ENCODE measurements around the gene MON2. TPM values are rescaled to one million over a fixed set of nuclear protein-coding genes. Genes with fewer than 3 reads are reported as not detected.
"Not testable (repeated sequence)": the region's sequence is repeated elsewhere in the genome, so short reads cannot be mapped to it uniquely, and the experiment has no call there.

MON2 gene
- polyA plus RNA-seq, 2 donors: 10.4 to 10.5 TPM

- Histone ChIP-seq H3K27me3 (ENCODE audit: control insufficient read depth in 1 of 2, insufficient read depth in 2 of 2, low read length in 2 of 2) (no peaks in the 10 kb centered on the region), H3K4me3 (ENCODE audit: low read depth in 1 of 2, low read length in 2 of 2) (no peak overlapping the region), H3K9me3 (ENCODE audit: control insufficient read depth in 2 of 2, insufficient read depth in 1 of 2, low read depth in 1 of 2, low read length in 1 of 2) (no peaks in the 10 kb centered on the region), H3K36me3 (ENCODE audit: control insufficient read depth in 2 of 2, insufficient read depth in 2 of 2, low read length in 1 of 2) (peaks cover 0 to 2% of the 10 kb centered on the region in 2 donors), H3K4me1 (ENCODE audit: control insufficient read depth in 2 of 2, insufficient read depth in 2 of 2, low read length in 1 of 2) (peaks cover 0 to 3% of the 10 kb centered on the region in 2 donors), H3K27ac (ENCODE audit: low read depth in 2 of 2, low read length in 1 of 2) (no peak overlapping the region)
- WGBS, 2 donors: 80 to 86% methylated on average over 4 of the region's 4 CpGs
Observed at GRCh38 chr12:62471734-62472133, 5.1 kb downstream of the MON2 start.

- 71 to 72% methylated on average over 3 of the region's 3 CpGs for WGBS, 2 donors
- no peaks in the 10 kb centered on the region for H3K9me3 ChIP-seq (ENCODE audit: control insufficient read depth in 2 of 2, insufficient read depth in 1 of 2, low read depth in 1 of 2, low read length in 1 of 2)
- H3K4me1 ChIP-seq (ENCODE audit: control insufficient read depth in 2 of 2, insufficient read depth in 2 of 2, low read length in 1 of 2): peaks cover 0 to 3% of the 10 kb centered on the region in 2 donors
Observed at GRCh38 chr12:62472472-62472871, 5.8 kb downstream of the MON2 start.

GRCh38 chr12:62481843-62482540 lies 15.4 kb downstream of the MON2 start:
- no peaks in the 10 kb centered on the region for H3K9me3 ChIP-seq (ENCODE audit: control insufficient read depth in 2 of 2, insufficient read depth in 1 of 2, low read depth in 1 of 2, low read length in 1 of 2)

More at GRCh38 chr12:62472472-62472871, 5.8 kb downstream of the MON2 start:
- no peak overlapping the region for H3K27ac ChIP-seq (ENCODE audit: low read depth in 2 of 2, low read length in 1 of 2)
- no peaks in the 10 kb centered on the region for H3K27me3 ChIP-seq (ENCODE audit: control insufficient read depth in 1 of 2, insufficient read depth in 2 of 2, low read length in 2 of 2)
- peaks cover 0 to 4% of the 10 kb centered on the region in 2 donors for H3K36me3 ChIP-seq (ENCODE audit: control insufficient read depth in 2 of 2, insufficient read depth in 2 of 2, low read length in 1 of 2)
- H3K4me3 ChIP-seq (ENCODE audit: low read depth in 1 of 2, low read length in 2 of 2): no peak overlapping the region

GRCh38 chr12:62482769-62483168 lies 16.1 kb downstream of the MON2 start:
- Histone ChIP-seq H3K9me3 (ENCODE audit: control insufficient read depth in 2 of 2, insufficient read depth in 1 of 2, low read depth in 1 of 2, low read length in 1 of 2) (no peaks in the 10 kb centered on the region), H3K27me3 (ENCODE audit: control insufficient read depth in 1 of 2, insufficient read depth in 2 of 2, low read length in 2 of 2) (no peaks in the 10 kb centered on the region)
- 99 to 100% methylated on average over 3 of the region's 3 CpGs for WGBS, 2 donors

More at GRCh38 chr12:62481843-62482540, 15.4 kb downstream of the MON2 start:
- Histone ChIP-seq H3K4me1 (ENCODE audit: control insufficient read depth in 2 of 2, insufficient read depth in 2 of 2, low read length in 1 of 2) (peaks cover 0 to 3% of the 10 kb centered on the region in 2 donors), H3K4me3 (ENCODE audit: low read depth in 1 of 2, low read length in 2 of 2) (no peak overlapping the region), H3K27ac (ENCODE audit: low read depth in 2 of 2, low read length in 1 of 2) (no peak overlapping the region), H3K27me3 (ENCODE audit: control insufficient read depth in 1 of 2, insufficient read depth in 2 of 2, low read length in 2 of 2) (no peaks in the 10 kb centered on the region), H3K36me3 (ENCODE audit: control insufficient read depth in 2 of 2, insufficient read depth in 2 of 2, low read length in 1 of 2) (peaks cover 2 to 5% of the 10 kb centered on the region in 2 donors)
- 71 to 81% methylated on average over 4 of the region's 4 CpGs for WGBS, 2 donors

GRCh38 chr12:62484233-62484632 lies 17.6 kb downstream of the MON2 start:
- no peaks in the 10 kb centered on the region for H3K27me3 ChIP-seq (ENCODE audit: control insufficient read depth in 1 of 2, insufficient read depth in 2 of 2, low read length in 2 of 2)
- 75 to 78% methylated on average over 2 of the region's 2 CpGs for WGBS, 2 donors
- no peak overlapping the region for H3K4me3 ChIP-seq (ENCODE audit: low read depth in 1 of 2, low read length in 2 of 2)
- H3K9me3 ChIP-seq (ENCODE audit: control insufficient read depth in 2 of 2, insufficient read depth in 1 of 2, low read depth in 1 of 2, low read length in 1 of 2): no peaks in the 10 kb centered on the region
- H3K4me1 ChIP-seq (ENCODE audit: control insufficient read depth in 2 of 2, insufficient read depth in 2 of 2, low read length in 1 of 2): peaks cover 0 to 3% of the 10 kb centered on the region in 2 donors
- no peak overlapping the region for H3K27ac ChIP-seq (ENCODE audit: low read depth in 2 of 2, low read length in 1 of 2)
- H3K36me3 ChIP-seq (ENCODE audit: control insufficient read depth in 2 of 2, insufficient read depth in 2 of 2, low read length in 1 of 2): peaks cover 0 to 2% of the 10 kb centered on the region in 2 donors

More at GRCh38 chr12:62482769-62483168, 16.1 kb downstream of the MON2 start:
- H3K27ac ChIP-seq (ENCODE audit: low read depth in 2 of 2, low read length in 1 of 2): no peak overlapping the region
- no peak overlapping the region for H3K4me3 ChIP-seq (ENCODE audit: low read depth in 1 of 2, low read length in 2 of 2)
- H3K4me1 ChIP-seq (ENCODE audit: control insufficient read depth in 2 of 2, insufficient read depth in 2 of 2, low read length in 1 of 2): peaks cover 0 to 3% of the 10 kb centered on the region in 2 donors
- peaks cover under 1 to 2% of the 10 kb centered on the region in 2 donors for H3K36me3 ChIP-seq (ENCODE audit: control insufficient read depth in 2 of 2, insufficient read depth in 2 of 2, low read length in 1 of 2)

GRCh38 chr12:62505786-62506185 lies 39.2 kb downstream of the MON2 start:
- H3K9me3 ChIP-seq (ENCODE audit: control insufficient read depth in 2 of 2, insufficient read depth in 1 of 2, low read depth in 1 of 2, low read length in 1 of 2): no peaks in the 10 kb centered on the region
- H3K27me3 ChIP-seq (ENCODE audit: control insufficient read depth in 1 of 2, insufficient read depth in 2 of 2, low read length in 2 of 2): no peaks in the 10 kb centered on the region
- peaks cover 0 to 2% of the 10 kb centered on the region in 2 donors for H3K36me3 ChIP-seq (ENCODE audit: control insufficient read depth in 2 of 2, insufficient read depth in 2 of 2, low read length in 1 of 2)
- no peaks in the 10 kb centered on the region for H3K4me1 ChIP-seq (ENCODE audit: control insufficient read depth in 2 of 2, insufficient read depth in 2 of 2, low read length in 1 of 2)
- 92 to 95% methylated on average over 3 of the region's 3 CpGs for WGBS, 2 donors
- H3K4me3 ChIP-seq (ENCODE audit: low read depth in 1 of 2, low read length in 2 of 2): no peak overlapping the region
- H3K27ac ChIP-seq (ENCODE audit: low read depth in 2 of 2, low read length in 1 of 2): no peak overlapping the region

GRCh38 chr12:62512901-62513300 lies 46.3 kb downstream of the MON2 start:
- H3K36me3 ChIP-seq (ENCODE audit: control insufficient read depth in 2 of 2, insufficient read depth in 2 of 2, low read length in 1 of 2): no peaks in the 10 kb centered on the region
- no peaks in the 10 kb centered on the region for H3K27me3 ChIP-seq (ENCODE audit: control insufficient read depth in 1 of 2, insufficient read depth in 2 of 2, low read length in 2 of 2)
- H3K9me3 ChIP-seq (ENCODE audit: control insufficient read depth in 2 of 2, insufficient read depth in 1 of 2, low read depth in 1 of 2, low read length in 1 of 2): no peaks in the 10 kb centered on the region
- H3K27ac ChIP-seq (ENCODE audit: low read depth in 2 of 2, low read length in 1 of 2): no peak overlapping the region
- 96 to 97% methylated on average over 5 of the region's 5 CpGs for WGBS, 2 donors
- no peaks in the 10 kb centered on the region for H3K4me1 ChIP-seq (ENCODE audit: control insufficient read depth in 2 of 2, insufficient read depth in 2 of 2, low read length in 1 of 2)
- no peak overlapping the region for H3K4me3 ChIP-seq (ENCODE audit: low read depth in 1 of 2, low read length in 2 of 2)

GRCh38 chr12:62514080-62514479 lies 47.5 kb downstream of the MON2 start:
- not testable (repeated sequence) for H3K27ac ChIP-seq (ENCODE audit: low read depth in 2 of 2, low read length in 1 of 2); H3K4me1 ChIP-seq (ENCODE audit: control insufficient read depth in 2 of 2, insufficient read depth in 2 of 2, low read length in 1 of 2); H3K9me3 ChIP-seq (ENCODE audit: control insufficient read depth in 2 of 2, insufficient read depth in 1 of 2, low read depth in 1 of 2, low read length in 1 of 2); H3K27me3 ChIP-seq (ENCODE audit: control insufficient read depth in 1 of 2, insufficient read depth in 2 of 2, low read length in 2 of 2); H3K4me3 ChIP-seq (ENCODE audit: low read depth in 1 of 2, low read length in 2 of 2); H3K36me3 ChIP-seq (ENCODE audit: control insufficient read depth in 2 of 2, insufficient read depth in 2 of 2, low read length in 1 of 2)
- 97 to 99% methylated on average over 3 of the region's 3 CpGs for WGBS, 2 donors

- no peaks in the 10 kb centered on the region for H3K27me3 ChIP-seq (ENCODE audit: control insufficient read depth in 1 of 2, insufficient read depth in 2 of 2, low read length in 2 of 2)
- peaks cover 0 to 2% of the 10 kb centered on the region in 2 donors for H3K36me3 ChIP-seq (ENCODE audit: control insufficient read depth in 2 of 2, insufficient read depth in 2 of 2, low read length in 1 of 2)
- H3K27ac ChIP-seq (ENCODE audit: low read depth in 2 of 2, low read length in 1 of 2): no peak overlapping the region
- no peaks in the 10 kb centered on the region for H3K4me1 ChIP-seq (ENCODE audit: control insufficient read depth in 2 of 2, insufficient read depth in 2 of 2, low read length in 1 of 2)
- no peaks in the 10 kb centered on the region for H3K9me3 ChIP-seq (ENCODE audit: control insufficient read depth in 2 of 2, insufficient read depth in 1 of 2, low read depth in 1 of 2, low read length in 1 of 2)
- no peak overlapping the region for H3K4me3 ChIP-seq (ENCODE audit: low read depth in 1 of 2, low read length in 2 of 2)
Observed at GRCh38 chr12:62516927-62517326, 50.3 kb downstream of the MON2 start.

GRCh38 chr12:62517887-62518286 lies 51.3 kb downstream of the MON2 start:
- no peaks in the 10 kb centered on the region for H3K4me1 ChIP-seq (ENCODE audit: control insufficient read depth in 2 of 2, insufficient read depth in 2 of 2, low read length in 1 of 2)
- H3K4me3 ChIP-seq (ENCODE audit: low read depth in 1 of 2, low read length in 2 of 2): no peak overlapping the region
- H3K27me3 ChIP-seq (ENCODE audit: control insufficient read depth in 1 of 2, insufficient read depth in 2 of 2, low read length in 2 of 2): no peaks in the 10 kb centered on the region
- peaks cover 0 to 2% of the 10 kb centered on the region in 2 donors for H3K36me3 ChIP-seq (ENCODE audit: control insufficient read depth in 2 of 2, insufficient read depth in 2 of 2, low read length in 1 of 2)
- WGBS, 2 donors: 79 to 92% methylated on average over 2 of the region's 2 CpGs
- H3K27ac ChIP-seq (ENCODE audit: low read depth in 2 of 2, low read length in 1 of 2): no peak overlapping the region
- no peaks in the 10 kb centered on the region for H3K9me3 ChIP-seq (ENCODE audit: control insufficient read depth in 2 of 2, insufficient read depth in 1 of 2, low read depth in 1 of 2, low read length in 1 of 2)
